Globus pallidus (tissue), 1 donor: ENCODE measurements around the gene FAM76B.

Experiments
- DNase-seq: peaks from one replicate; pipeline ENCODE4 v3.0.0-alpha.2; 2015; ENCODE audit warnings: low spot score

FAM76B gene

GRCh38 chr11:95792200-95792599 is 2.6 kb upstream of the FAM76B start:
- DNase-seq, result no peak

GRCh38 chr11:95791709-95792033 is 2.1 kb upstream of the FAM76B start:
- no peak for DNase-seq

GRCh38 chr11:95790933-95791708 is 1.5 kb upstream of the FAM76B start:
- peak; percentile 52 for DNase-seq

GRCh38 chr11:95790123-95790932 is 746 bp upstream of the FAM76B start, which contains the start of gene CEP57:
CEP57 (plus strand) TSS chr11:95790498; CDS start chr11:95790699, 201 bp downstream.
- peak; percentile 99 for DNase-seq

- peak; percentile 12 for DNase-seq
Measured at GRCh38 chr11:95788921-95789505, 569 bp downstream of the FAM76B start.

- no peak for DNase-seq
Measured at GRCh38 chr11:95780544-95780943, 9.0 kb downstream of the FAM76B start.

GRCh38 chr11:95778699-95779098 is 10.9 kb downstream of the FAM76B start:
- DNase-seq, result no peak

- peak; percentile 40 for DNase-seq
Measured at GRCh38 chr11:95776859-95777258, 12.7 kb downstream of the FAM76B start.

- DNase-seq, result no peak
Measured at GRCh38 chr11:95768521-95768920, 21.1 kb downstream of the FAM76B start.

GRCh38 chr11:95767498-95767897 is 22.1 kb downstream of the FAM76B start:
- no peak for DNase-seq

- DNase-seq, result no peak
Measured at GRCh38 chr11:95766701-95767100, 22.9 kb downstream of the FAM76B start.

GRCh38 chr11:95764267-95764898 is 25.2 kb downstream of the FAM76B start:
- peak; percentile 65 for DNase-seq

- DNase-seq, result no peak
Measured at GRCh38 chr11:95762534-95762933, 27.0 kb downstream of the FAM76B start.

- DNase-seq, result no peak
Measured at GRCh38 chr11:95760941-95761340, 28.6 kb downstream of the FAM76B start.

- no peak for DNase-seq
Measured at GRCh38 chr11:95751515-95751914, 38.1 kb downstream of the FAM76B start.

GRCh38 chr11:95750101-95750500 is 39.5 kb downstream of the FAM76B start:
- no peak for DNase-seq

GRCh38 chr11:95739108-95739938 is 50.3 kb downstream of the FAM76B start:
- no peak for DNase-seq

GRCh38 chr11:95736809-95737208 is 52.8 kb downstream of the FAM76B start:
- DNase-seq, result no peak

- no peak for DNase-seq
Measured at GRCh38 chr11:95736355-95736754, 53.2 kb downstream of the FAM76B start.

- DNase-seq, result no peak
Measured at GRCh38 chr11:95734009-95734572, 55.5 kb downstream of the FAM76B start.

GRCh38 chr11:95732930-95733602 is 56.5 kb downstream of the FAM76B start:
- DNase-seq, result no peak
